SK-N-SH (cell line): ENCODE results near the gene CEP112.

Experiments
- CTCF ChIP-seq: fragments of 200-600 bp; sonication (generic); IDR thresholded peaks from 2 replicates; pipeline ENCODE4 v1.6.1; 2017; ENCODE audit warnings: antibody characterized with exemption, mild to moderate bottlenecking, moderate library complexity
- GABPA ChIP-seq: IDR thresholded peaks from 2 replicates; pipeline ENCODE4 v1.4.0; 2012; ENCODE audit warnings: low read depth, mild to moderate bottlenecking
- NRF1 ChIP-seq: IDR thresholded peaks from 2 replicates; pipeline ENCODE4 v1.6.1; 2012; ENCODE audit warnings: low read depth, mild to moderate bottlenecking, low read length
- POLR2AphosphoS5 ChIP-seq: IDR thresholded peaks from 2 replicates; pipeline ENCODE4 v1.6.1; 2012; ENCODE audit warnings: low read depth, low read length
- REST ChIP-seq: IDR thresholded peaks from 2 replicates; pipeline ENCODE4 v1.6.1; 2012; ENCODE audit warnings: mild to moderate bottlenecking, low read depth, low read length, moderate library complexity
- YY1 ChIP-seq: IDR thresholded peaks from 2 replicates; pipeline ENCODE4 v1.4.0; 2012; ENCODE audit warnings: low read depth, mild to moderate bottlenecking
- TF ChIP-seq, protein P1 (sequence below): IDR thresholded peaks from 2 replicates; pipeline ENCODE4 v1.4.0; 2012; ENCODE audit warnings: low read depth

DNA sequence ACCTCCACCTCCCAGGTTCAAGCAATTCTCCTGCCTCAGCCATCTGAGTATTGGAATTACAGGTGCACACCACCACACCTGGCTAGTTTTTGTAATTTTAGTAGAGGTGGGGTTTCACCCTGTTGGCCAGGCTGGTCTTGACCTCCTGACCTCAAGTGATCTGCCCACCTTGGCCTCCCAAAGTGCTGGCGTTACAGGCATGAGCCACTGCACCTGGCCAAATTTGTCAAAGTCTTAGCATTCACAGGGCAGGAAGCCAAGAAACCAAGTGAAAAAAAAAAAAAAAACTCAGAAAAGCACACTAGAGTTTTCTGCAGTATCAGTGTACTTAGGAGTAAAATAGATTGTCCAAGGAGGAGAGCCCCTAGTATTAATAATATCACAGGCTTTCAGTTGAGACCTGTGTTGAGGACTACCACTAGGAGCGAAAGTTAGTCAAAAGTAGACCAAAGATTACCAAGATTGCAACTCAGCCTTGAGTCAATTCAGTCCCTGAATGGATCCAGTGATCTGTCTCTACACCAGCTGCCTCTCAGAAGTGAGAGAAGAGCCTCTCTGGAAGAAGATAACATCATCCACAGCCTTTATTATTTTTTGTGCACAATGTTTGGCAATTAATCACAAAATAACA is 159.7 kb downstream of the CEP112 start:
- no peak for TF ChIP-seq GABPA
- no peak; the same call in 1 of the 2 replicates for TF ChIP-seq CTCF
- TF ChIP-seq, protein P1, sequence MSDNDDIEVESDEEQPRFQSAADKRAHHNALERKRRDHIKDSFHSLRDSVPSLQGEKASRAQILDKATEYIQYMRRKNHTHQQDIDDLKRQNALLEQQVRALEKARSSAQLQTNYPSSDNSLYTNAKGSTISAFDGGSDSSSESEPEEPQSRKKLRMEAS = no peak
- no peak for TF ChIP-seq REST
- TF ChIP-seq POLR2AphosphoS5 = no peak
- no peak for TF ChIP-seq NRF1
- no peak for TF ChIP-seq YY1
